K562 (cell line): ENCODE measurements around the gene HTR4. TPM values are rescaled to one million over a fixed set of nuclear protein-coding genes. Genes with fewer than 3 reads are reported as not detected.

Source experiments
- BRCA1 ChIP-seq, 2 experiments: fragments of 450-650 bp in 1 of 2; sonication (generic) in 1 of 2; formaldehyde crosslinking in 1 of 2; IDR thresholded peaks; 2 replicates each; pipeline versions ENCODE4 v1.5.0 to v1.6.1; 2017 to 2020; ENCODE audit warnings: mild to moderate bottlenecking in 1 of 2, missing genetic modification reagents in 1 of 2
- CBFA2T3 ChIP-seq: fragments of 450-650 bp; IDR thresholded peaks from 2 replicates; pipeline ENCODE4 v1.6.1; 2017
- CBFB ChIP-seq: sonication (generic); formaldehyde crosslinking; IDR thresholded peaks from 2 replicates; pipeline ENCODE4 v1.4.0; 2020; ENCODE audit warnings: mild to moderate bottlenecking, missing genetic modification reagents
- FOXJ3 ChIP-seq: sonication (generic); formaldehyde crosslinking; IDR thresholded peaks from 2 replicates; pipeline ENCODE4 v1.4.0; 2020; ENCODE audit warnings: mild to moderate bottlenecking, missing genetic modification reagents
- GATA2 ChIP-seq: sonication (generic); formaldehyde crosslinking; IDR thresholded peaks from 2 replicates; pipeline ENCODE4 v1.4.0; 2020; ENCODE audit warnings: mild to moderate bottlenecking, missing genetic modification reagents
- HDAC3 ChIP-seq: fragments of 450-650 bp; IDR thresholded peaks from 2 replicates; pipeline ENCODE4 v1.6.1; 2018; ENCODE audit warnings: borderline replicate concordance, mild to moderate bottlenecking, moderate library complexity; ENCODE audit not compliant: partially characterized antibody
- HDGF ChIP-seq: fragments of 450-650 bp; IDR thresholded peaks from 2 replicates; pipeline ENCODE4 v1.6.1; 2016
- HMG20A ChIP-seq: fragments of 450-650 bp; formaldehyde crosslinking; conservative IDR thresholded peaks from 2 replicates; pipeline ENCODE4 v1.4.0; 2020; ENCODE audit warnings: mild to moderate bottlenecking, mixed read lengths
- HNRNPK ChIP-seq: fragments of 200-400 bp; formaldehyde crosslinking; IDR thresholded peaks from one replicate; pipeline ENCODE4 v1.6.1; 2018; ENCODE audit warnings: mild to moderate bottlenecking, low read depth, low read length; ENCODE audit not compliant: poor library complexity, severe bottlenecking
- LEF1 ChIP-seq: fragments of 450-650 bp; IDR thresholded peaks from 2 replicates; pipeline ENCODE4 v1.6.1; 2016; ENCODE audit warnings: mild to moderate bottlenecking
- NCOA2 ChIP-seq, 2 experiments: fragments of 450-650 bp; IDR thresholded peaks; 2 replicates each; pipeline ENCODE4 v1.6.1; 2018; ENCODE audit warnings: mild to moderate bottlenecking in 2 of 2, moderate library complexity in 1 of 2; ENCODE audit not compliant: partially characterized antibody in 2 of 2
- NKRF ChIP-seq: fragments of 450-650 bp; IDR thresholded peaks from 2 replicates; pipeline ENCODE4 v1.6.1; 2016; ENCODE audit warnings: borderline replicate concordance
- NONO ChIP-seq, 2 experiments: fragments of 200-400 bp in 1 of 2; fragments of 450-650 bp in 1 of 2; formaldehyde crosslinking in 1 of 2; IDR thresholded peaks; 2 replicates each; pipeline ENCODE4 v1.6.1; 2017; ENCODE audit warnings: low read depth in 2 of 2, mild to moderate bottlenecking in 2 of 2, moderate library complexity in 2 of 2, low read length in 1 of 2
- RFX5 ChIP-seq: IDR thresholded peaks from 2 replicates; pipeline ENCODE4 v1.6.1; 2011; ENCODE audit warnings: low read depth, mild to moderate bottlenecking, improper control_type of control experiment, low read length
- SETDB1 ChIP-seq: IDR thresholded peaks from one replicate; pipeline ENCODE4 v1.6.1; 2012; ENCODE audit warnings: low read length, control low read depth, inconsistent platforms
- TSHZ1 ChIP-seq: fragments of 250-450 bp; sonication (Bioruptor Pico); IDR thresholded peaks from 2 replicates; pipeline ENCODE4 v1.4.0; 2020; ENCODE audit warnings: mild to moderate bottlenecking, moderate library complexity
- XRCC5 ChIP-seq: fragments of 200-400 bp; formaldehyde crosslinking; IDR thresholded peaks from 2 replicates; pipeline ENCODE4 v1.6.1; 2017; ENCODE audit warnings: low read depth, mild to moderate bottlenecking, low read length
- YY1 ChIP-seq, 3 experiments: IDR thresholded peaks; 2 replicates each; pipeline ENCODE4 v1.6.1; 2011; ENCODE audit warnings: low read length in 2 of 3, mild to moderate bottlenecking in 2 of 3, moderate library complexity in 2 of 3, borderline replicate concordance in 1 of 3, control low read depth in 1 of 3, low read depth in 1 of 3; ENCODE audit not compliant: insufficient read depth in 3 of 3, insufficient replicate concordance in 2 of 3, control insufficient read depth in 1 of 3, insufficient read length in 1 of 3; ENCODE audit errors: extremely low read depth in 1 of 3
- ZFPM2 ChIP-seq: fragments of 250-450 bp; sonication (Bioruptor Pico); IDR thresholded peaks from 2 replicates; pipeline ENCODE4 v1.5.1; 2022; ENCODE audit warnings: mild to moderate bottlenecking
- ZNF444 ChIP-seq: fragments of 250-450 bp; sonication (Bioruptor Pico); IDR thresholded peaks from 2 replicates; pipeline ENCODE4 v1.4.0; 2020; ENCODE audit warnings: mild to moderate bottlenecking, moderate library complexity
- polyA plus RNA-seq, 8 experiments: library from polyadenylated mRNA; depleted of rRNA in 4 of 8; stranded (reverse) in 5 of 8; unstranded in 3 of 8; fragments of >200 nt; fragmentation: Nextera tagmentation in 2 of 8; fragmentation: Illumina TruSeq in 1 of 8; extraction: Ambion mirVana in 2 of 8; extraction: Trizol in 1 of 8; gene quantifications; 2 replicates each; pipeline versions ENCODE4 v1.2.1 to v1.2.3, GENCODE V29; 2011 to 2014; ENCODE audit warnings: inconsistent platforms in 1 of 8, missing spikeins in 1 of 8
- total RNA-seq, 7 experiments: library from RNA; depleted of rRNA in 6 of 7; stranded (reverse); fragments of >200 nt in 6 of 7; fragmentation: Illumina TruSeq in 2 of 7; extraction: Trizol in 2 of 7; gene quantifications; 2 replicates each; pipeline versions ENCODE4 v1.2.1 to v1.2.3, GENCODE V29; 2011 to 2021; ENCODE audit warnings: low replicate concordance in 1 of 7

Gene HTR4
- total and polyA plus RNA-seq, 9 of the 15 experiments (the other 6 are each of a cell fraction or from before 2014, with no cell fraction given), result 0.13 TPM; not detected in 8

- no peak for TF ChIP-seq HMG20A
- peak; percentile 87 for TF ChIP-seq LEF1
- TF ChIP-seq YY1 (IDR thresholded peaks at IDR 0.05; ENCODE audit: borderline replicate concordance in 1 of 3, control insufficient read depth in 1 of 3, extremely low read depth in 1 of 3, insufficient read depth in 3 of 3, insufficient read length in 1 of 3, insufficient replicate concordance in 2 of 3, low read depth in 1 of 3, low read length in 2 of 3), result peak in 1 of 3 experiments; percentile 68
- peak; percentile 90 for TF ChIP-seq HDAC3
- TF ChIP-seq NONO (IDR thresholded peaks at IDR 0.05; ENCODE audit: low read depth in 2 of 2, low read length in 1 of 2), result peak in 1 of 2 experiments; percentile 84; a peak in 1 of 4 replicates
- TF ChIP-seq GATA2, result peak; percentile 74
- no peak for TF ChIP-seq RFX5
- no peak for TF ChIP-seq FOXJ3 (CRISPR knock-in tag)
- peak; percentile 98 for TF ChIP-seq CBFA2T3
- TF ChIP-seq HNRNPK, result no peak
- TF ChIP-seq BRCA1 (IDR thresholded peaks at IDR 0.05), result no peak
- no peak for TF ChIP-seq BRCA1 (CRISPR knock-in tag; IDR thresholded peaks at IDR 0.05)
- TF ChIP-seq ZFPM2 (CRISPR knock-in tag), result no peak
- no peak for TF ChIP-seq ZNF444 (CRISPR knock-in tag)
- no peak for TF ChIP-seq XRCC5
- TF ChIP-seq NCOA2 (IDR thresholded peaks at IDR 0.05; ENCODE audit: partially characterized antibody in 2 of 2), result peak in 1 of 2 experiments; percentile 61
- no peak for TF ChIP-seq SETDB1
- no peak for TF ChIP-seq CBFB (CRISPR knock-in tag)
- no peak for TF ChIP-seq HDGF
- TF ChIP-seq NKRF, result no peak
- no peak for TF ChIP-seq TSHZ1 (CRISPR knock-in tag)
These were observed 28.0 kb upstream of the HTR4 start (continued) for GRCh38 chr5:148682058-148683026.
